ENCODE measurements around the gene ABLIM3. TPM values are rescaled to one million over a fixed set of nuclear protein-coding genes. Genes with fewer than 3 reads are reported as not detected.

ABLIM3 gene
- total and polyA plus RNA-seq, 2 of the 13 experiments (the other 11 are each of a cell fraction or from before 2014, with no cell fraction given), result 0.53 to 6.3 TPM

DNA sequence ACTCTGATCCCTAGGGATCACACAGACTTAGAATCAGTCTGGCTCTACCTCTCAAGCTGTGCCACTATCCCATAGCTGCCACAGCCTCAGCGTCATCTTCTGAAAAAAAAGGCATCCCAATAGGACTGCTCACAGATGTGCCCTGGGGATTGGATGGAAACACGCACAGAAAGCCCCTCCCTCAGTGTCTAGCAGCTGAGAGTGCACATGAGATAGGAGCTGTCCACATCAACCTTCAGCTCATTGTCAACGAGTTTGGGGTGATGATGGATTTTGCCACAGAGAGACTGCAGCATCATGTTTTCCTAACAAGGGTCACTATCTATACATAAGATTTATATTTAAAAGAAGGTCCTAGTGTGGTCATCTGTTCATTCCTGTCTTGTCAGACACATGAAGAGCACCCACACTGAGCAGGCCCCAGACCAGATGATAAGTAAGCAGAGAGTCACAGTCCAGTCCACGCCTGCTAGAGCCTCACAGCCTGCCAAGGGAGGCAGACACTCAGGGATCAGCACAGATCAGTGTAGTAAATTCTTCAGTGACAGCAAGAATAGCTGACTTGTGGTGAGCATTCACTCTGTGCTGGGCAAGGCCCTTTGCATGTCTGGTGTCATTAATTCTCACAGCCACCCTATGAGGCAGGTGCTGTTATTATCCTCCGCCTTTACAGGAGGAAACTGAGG is 156.2 kb downstream of the ABLIM3 start (continued):
- TF ChIP-seq ATF3 (CRISPR knock-in tag; IDR thresholded peaks at IDR 0.05), result no peak
- TF ChIP-seq, protein P1, sequence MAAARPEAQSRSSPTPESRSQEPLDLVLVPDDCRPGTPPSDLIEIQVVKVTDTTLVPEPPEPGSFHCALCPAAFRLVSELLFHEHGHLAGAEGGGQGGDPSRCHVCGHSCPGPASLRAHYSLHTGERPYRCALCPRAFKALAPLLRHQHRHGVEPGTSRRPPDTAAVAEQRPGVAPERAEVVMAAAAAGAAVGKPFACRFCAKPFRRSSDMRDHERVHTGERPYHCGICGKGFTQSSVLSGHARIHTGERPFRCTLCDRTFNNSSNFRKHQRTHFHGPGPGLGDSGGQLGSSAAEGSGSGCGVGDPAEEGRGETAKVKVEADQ (CRISPR knock-in tag; IDR thresholded peaks at IDR 0.05; ENCODE audit: borderline replicate concordance), result no peak
- no peak for TF ChIP-seq AKNA (CRISPR knock-in tag; IDR thresholded peaks at IDR 0.05; ENCODE audit: borderline replicate concordance)
- no peak for TF ChIP-seq NFIC (IDR thresholded peaks at IDR 0.05; ENCODE audit: low read length)
- TF ChIP-seq THAP7 (CRISPR knock-in tag; IDR thresholded peaks at IDR 0.05), result no peak
- TF ChIP-seq NR2F6 (IDR thresholded peaks at IDR 0.05), result no peak
- no peak for TF ChIP-seq NR2F6 (CRISPR knock-in tag; IDR thresholded peaks at IDR 0.05)
- no peak for TF ChIP-seq ZNF101 (CRISPR knock-in tag; IDR thresholded peaks at IDR 0.05; ENCODE audit: borderline replicate concordance, low read depth)
